NCI-H748 (cell line): ENCODE data around the gene CDYL.

Experiments
- DNase-seq: peaks from one replicate; lab custom pipeline; 2025; ENCODE audit not compliant: unreplicated experiment; lab: John Stamatoyannopoulos, UW

Gene CDYL

DNA sequence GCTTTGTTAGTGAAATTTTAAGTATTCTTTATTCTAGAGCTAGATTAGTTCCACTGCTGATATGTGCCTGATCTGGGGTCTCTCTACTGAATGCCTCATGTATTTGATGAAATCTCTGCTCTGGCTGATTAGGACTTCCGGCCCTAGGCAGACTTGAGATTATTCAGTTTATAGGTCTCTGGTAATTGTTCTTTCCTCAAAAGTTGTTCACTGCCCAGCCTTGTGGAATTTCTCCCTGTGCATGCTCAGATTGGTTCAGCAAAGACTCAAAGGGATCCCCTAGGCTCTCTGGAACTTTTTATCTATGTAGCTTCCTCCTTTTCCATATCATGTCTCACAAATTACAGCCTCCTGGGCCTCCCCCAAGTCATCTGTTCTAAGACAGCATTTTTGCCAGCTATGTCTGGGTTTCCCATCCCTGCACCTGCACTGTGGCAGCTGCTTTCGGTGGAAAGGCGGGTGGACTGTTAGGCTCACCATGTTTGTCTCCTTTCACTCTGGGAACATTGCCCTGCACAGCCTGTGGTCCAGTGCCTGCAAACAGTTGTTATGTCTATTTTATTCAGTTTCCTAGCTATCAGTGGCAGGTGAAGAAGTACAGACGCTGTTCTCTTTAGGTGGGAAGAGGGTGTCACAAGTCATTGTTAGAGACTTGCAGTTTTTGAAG is 154.0 kb downstream of the CDYL start:
- DNase-seq = no peak

DNA sequence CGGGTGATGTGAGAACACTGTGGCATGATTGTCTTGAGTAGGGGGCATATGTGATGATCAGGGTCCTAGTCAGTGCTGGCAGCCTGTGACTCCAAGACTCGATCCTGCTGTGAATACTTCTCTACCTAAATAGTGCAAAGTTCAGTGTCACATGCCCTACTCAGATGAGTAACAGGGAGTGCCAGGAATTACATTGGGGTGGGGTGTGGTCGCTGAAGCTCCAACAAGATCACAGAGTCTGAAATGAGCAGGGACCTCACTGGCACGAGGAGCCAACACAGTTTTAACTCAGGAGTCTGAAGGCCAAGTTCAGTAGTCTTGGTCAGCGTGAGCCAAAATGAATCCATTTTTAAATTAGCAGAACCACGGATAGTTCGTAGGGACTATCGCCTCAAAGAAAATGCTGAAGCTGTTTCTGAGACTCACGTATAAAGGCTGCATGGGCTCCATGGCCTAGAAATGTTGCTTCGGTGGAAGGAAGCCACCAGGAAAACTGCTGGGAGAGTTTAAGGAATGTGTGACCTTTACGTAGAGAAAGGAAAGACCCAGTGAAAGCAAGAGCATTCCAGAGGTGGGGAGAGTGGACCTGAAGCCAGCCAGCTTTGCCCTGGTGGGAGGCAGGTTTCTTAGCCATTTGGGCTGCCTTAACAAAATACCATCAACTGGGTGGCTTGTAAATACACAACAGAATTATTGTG is 155.5 kb downstream of the CDYL start:
- DNase-seq = no peak

DNA sequence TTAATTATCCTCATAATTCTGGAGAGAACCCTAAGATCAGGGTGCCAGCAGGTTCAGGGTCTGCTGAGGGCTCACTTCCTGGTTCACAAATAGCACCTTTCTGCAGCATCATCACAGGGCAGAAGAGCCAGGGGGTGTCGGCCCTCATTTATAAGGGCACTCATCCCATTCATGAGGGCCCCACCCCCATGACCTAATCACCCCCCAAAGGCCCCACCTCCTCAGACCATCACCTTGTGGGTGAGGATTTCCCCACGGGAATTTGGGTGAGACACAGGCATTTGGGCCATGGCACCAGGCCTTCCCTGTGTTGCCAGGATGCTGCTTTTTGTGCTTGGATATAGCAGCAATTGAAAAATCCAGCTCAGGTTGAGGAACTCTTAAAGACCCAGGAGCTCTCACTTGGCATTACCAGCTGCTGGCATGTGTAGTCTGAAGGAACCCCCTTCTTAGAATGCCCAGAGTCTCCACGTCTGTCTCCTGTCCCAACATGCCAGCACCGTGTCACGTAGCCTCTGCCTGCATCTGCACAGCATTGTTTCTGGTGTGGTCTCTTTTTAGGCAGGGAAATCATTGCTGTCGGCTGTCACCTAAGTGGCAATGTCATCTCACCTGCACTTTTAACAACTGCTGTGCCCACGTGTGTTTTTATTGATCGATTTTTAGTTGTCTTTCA is 156.2 kb downstream of the CDYL start:
- no peak for DNase-seq

DNA sequence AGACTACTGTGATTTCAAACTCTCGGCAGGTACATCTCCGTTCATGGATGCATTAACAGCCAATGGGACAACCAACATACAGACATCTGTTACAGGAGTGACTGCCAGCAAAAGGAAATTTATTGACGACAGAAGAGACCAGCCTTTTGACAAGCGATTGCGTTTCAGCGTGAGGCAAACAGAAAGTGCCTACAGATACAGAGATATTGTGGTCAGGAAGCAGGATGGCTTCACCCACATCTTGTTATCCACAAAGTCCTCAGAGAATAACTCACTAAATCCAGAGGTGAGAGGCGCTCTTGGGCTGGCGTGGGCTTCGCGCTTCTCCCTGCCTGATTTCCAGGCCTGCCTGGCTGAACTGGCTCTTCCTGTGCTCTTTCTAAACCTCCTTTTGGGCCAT is 159.3 kb downstream of the CDYL start:
- DNase-seq = no peak

DNA sequence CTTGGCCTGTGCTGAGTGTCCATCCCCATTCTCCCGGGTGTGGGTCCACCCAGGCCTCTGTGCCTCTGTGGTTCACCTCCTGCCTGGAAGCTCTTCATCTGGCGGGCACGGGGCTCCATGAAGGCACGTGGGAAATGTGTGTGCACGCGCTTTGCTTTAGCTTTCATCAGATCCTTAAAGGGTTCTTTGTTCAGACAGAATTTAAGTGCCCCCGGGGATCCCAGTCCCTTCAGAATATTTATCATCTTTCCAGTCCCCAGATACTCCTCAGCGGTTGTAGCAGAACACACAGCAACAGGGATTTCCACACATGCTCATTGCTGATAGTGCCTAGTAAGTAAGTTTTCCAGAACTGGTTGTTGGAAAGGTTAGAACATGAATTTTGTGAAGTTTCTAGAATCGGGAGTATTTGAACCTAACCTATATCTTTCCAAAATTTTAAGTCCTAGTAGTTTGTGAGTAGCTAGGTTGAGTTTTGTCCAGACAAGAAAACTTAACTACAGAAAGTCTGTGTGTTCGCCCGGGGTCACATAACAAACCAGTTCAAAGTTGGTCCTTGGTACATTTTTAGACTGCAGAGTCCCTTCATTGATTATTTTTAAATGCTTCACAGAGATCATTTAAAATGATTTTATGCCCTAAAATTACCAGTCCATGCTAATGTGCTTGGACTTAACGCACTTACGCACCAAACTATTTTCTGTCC is 159.9 kb downstream of the CDYL start:
- DNase-seq = no peak

DNA sequence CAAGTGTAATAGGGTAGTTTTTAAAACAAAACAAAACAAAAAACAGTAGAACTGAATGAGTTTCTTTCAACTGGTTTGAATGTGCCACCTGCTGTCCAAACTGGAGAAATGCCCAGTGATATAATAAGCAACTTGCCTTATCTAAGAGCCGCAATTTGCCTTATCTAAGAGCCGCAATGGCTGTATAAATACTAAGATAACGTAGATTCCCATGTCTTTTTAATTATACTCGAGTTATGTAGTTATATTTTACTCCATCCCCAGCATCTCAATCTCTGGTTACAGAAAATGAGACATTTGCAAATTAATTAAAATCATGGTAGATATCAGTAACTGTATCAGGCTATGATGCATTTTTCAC is 160.5 kb downstream of the CDYL start:
- DNase-seq = peak; percentile 49

DNA sequence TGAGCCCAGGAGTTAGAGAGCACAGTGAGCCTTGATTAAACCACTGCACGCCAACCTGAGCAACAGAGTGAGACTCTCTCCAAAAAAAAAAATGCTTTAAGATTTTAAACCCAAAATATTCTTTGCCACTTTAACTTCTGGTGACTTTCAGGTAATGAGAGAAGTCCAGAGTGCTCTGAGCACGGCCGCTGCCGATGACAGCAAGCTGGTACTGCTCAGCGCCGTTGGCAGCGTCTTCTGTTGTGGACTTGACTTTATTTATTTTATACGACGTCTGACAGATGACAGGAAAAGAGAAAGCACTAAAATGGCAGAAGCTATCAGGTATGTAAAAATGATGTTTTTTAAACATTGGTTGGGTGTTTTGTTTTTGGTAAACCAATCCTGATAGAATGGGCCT is 161.2 kb downstream of the CDYL start:
- no peak for DNase-seq

DNA sequence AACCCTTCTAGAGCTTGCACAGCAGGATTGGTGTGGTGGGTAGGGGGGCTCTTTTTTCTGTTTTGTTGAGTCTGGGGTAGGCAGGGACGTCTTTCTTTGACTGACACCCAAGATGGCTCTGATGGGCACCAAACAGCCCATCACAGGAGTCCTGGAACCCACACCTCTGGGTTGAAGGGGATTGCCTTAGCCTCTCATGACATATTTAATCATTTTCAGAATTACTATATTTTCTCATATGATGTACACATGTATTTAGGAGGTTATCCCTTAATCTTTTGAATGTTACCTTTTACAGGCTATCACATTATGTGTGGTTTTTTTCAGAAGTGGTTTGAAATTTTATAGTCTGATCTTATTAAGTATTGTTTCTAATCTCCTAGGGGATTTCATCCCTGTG is 163.0 kb downstream of the CDYL start:
- no peak for DNase-seq

DNA sequence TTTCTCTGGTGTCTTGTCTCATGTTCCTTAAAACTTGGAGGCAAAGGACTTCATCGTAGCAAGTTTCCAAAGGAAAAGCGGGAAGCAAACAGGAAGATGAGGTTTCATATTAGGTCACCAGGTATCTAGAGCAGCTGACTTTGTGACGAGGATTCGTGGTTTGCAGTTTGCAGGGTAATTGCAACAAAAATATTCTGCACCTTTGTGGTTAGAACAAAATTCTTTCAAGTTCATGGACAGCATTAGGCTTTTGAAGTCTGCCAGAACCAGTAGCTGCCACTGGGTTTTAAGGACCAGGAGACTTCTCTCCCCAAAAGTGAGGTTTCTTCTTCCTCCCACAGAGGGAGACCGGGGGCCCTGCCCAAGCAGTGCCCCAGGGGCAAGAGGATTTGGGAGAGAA is 164.2 kb downstream of the CDYL start:
- DNase-seq = no peak

DNA sequence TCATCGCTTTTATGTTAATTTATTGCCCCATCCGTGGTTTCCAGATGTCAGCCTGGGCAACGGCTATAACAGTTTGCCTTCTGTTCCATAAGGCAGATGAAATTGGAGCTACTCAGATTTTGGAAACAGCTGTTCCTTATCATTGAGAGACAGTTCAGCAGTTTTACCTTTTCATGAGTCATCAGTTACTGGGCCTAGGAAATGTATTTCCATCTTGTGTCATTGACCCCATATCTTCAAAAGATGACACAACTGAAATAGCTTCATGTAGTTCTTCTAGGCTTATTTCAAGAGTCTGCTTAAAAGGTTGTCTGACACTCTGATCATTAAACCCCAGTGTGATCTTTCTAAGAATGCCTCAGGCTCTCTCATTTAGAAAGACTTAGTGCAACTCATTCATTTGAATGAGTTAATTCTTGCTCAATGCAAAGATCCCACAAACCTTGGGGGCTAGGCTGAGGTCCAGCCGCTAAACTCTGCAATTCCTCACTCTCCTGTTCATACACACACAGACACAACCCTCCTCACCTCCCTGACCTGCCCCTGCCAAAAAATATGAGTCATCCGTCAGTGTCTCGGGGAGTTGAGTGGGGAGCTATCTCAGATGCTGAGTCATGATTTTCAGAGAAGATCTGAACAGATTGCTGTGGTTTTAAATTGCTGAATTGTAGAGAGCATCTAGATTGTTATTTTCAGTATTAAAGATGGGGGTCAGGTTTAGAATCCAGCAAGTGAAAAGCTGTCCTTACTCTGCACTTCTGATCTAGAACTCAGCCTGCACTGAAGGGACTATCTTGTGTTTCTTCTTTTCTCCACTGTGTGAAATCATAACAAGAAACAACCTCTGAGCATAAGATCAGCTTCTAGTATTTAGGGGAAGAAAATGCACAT is 165.8 kb downstream of the CDYL start:
- DNase-seq = no peak

DNA sequence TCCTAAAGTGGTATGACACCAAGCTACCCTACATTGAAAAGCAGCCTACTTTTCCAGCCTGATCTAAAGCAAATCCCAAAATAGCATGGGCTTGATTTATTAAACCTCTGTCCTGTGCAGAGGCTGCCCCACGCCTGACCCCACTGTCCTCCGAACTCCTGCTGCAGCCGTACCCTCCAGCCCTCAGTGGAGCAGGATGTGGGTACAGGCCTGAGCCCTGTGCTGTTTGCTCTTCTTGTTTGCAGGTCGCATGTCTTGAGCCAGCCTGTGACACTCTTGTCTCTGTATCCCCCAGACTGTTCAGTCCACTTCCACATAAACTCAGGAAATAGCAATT is 166.4 kb downstream of the CDYL start:
- DNase-seq = no peak

DNA sequence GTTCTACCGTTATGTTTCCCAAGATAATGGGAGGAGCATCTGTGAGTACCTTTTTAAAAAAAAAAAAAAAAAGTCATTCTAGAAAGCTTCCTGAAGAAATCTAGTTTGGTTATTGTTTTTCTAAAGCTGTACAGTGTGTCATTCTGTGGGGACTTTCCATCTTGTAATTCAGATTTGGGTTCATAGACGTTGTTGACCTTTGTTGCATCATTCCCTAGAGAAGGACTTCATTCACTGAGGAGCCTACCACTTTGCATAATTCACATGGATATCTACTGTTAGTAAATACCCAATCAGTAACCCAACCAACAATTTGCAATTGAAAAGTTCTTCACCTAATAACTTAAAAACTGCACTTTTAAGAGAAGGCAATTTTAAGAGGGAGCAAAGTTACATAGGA is 167.5 kb downstream of the CDYL start:
- DNase-seq = no peak

DNA sequence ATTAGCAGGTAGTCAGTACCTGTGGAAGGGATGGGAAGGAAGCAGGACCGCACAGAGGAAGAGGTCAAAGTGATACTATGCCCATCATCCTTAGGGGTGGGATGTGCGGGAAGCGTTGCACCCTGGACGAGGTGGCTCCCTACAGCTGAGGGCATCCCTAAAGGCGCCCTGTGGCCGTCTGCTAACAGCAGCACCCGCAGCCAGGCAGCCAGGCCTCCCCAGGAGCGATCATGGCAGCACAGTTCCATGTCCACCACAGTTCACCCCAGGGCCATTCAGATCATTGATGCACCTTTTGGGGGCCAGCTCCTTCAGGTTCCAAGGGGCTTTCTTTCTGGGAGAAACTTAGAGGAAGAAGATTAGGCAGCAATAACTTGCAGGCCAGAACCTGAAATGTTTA is 168.1 kb downstream of the CDYL start:
- DNase-seq = no peak

DNA sequence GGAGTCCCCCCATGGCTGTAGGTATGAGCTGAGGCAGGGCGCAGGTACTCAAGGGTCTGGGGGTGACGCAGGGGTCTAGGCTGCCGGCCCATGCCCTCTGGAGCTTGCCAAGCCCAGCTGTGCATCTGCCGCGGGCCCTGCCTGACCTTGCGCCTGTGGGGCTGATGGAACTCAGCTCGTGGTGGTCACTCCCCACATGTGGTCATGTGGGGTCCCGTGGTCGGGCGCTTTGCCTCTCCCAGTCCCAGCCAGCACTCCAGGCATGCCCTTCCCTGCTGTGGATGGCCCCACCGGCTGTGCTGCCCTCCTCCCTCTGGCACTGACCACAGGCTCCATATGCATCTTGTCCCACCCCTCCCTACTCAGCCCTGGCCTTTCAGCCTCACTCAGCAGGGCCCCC is 170.3 kb downstream of the CDYL start:
- DNase-seq = no peak

DNA sequence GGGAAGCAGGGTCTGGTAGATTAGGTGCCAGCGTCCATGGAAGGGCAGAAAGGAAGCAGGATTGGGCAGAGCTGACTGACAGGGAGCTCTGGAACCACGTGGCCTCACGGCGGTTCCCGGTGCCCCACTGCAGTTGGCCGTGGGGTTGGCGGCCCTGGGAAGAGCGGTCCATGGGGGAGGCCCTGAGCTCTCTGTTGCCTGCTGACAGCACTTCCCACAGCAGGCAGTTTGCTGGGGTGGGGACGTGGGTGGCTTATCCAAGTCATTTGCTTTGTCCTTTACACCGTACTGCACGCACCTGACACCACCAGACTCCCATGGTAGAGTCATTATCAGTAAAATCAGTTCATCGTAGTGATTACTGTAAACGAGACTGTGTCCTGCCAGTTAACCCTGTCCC is 171.5 kb downstream of the CDYL start:
- no peak for DNase-seq

DNA sequence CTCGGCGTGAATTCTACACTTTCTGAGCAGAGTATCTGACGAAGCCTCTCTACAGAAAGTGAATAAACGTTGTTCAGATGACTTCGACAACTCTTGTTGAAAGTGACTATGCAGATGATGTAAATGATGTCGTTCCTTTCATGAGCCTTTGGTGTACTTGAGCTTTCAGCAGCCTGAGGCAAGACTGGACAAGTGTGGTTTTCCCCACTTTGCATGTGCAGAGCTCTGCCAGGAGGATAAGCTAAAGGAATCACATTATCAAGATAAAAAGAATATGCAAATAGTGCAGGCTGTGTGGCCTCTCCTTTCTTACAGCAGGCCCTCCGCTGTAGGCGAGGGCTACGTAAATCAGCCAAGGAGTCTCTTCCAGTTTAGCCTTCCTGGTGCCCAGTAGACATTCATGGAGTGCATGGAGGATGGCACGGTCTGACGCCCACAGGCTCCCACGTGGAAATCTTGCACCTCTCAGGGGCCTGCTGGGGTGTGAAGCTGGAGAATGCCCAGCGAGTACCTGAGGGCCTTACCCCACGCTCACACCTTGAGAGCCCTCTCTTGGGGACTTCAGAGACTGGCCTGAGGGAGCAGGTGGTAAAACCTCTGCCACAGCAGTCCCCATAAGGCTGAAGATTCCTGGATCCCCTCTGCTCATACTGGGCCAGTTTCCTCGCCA is 172.7 kb downstream of the CDYL start:
- no peak for DNase-seq

DNA sequence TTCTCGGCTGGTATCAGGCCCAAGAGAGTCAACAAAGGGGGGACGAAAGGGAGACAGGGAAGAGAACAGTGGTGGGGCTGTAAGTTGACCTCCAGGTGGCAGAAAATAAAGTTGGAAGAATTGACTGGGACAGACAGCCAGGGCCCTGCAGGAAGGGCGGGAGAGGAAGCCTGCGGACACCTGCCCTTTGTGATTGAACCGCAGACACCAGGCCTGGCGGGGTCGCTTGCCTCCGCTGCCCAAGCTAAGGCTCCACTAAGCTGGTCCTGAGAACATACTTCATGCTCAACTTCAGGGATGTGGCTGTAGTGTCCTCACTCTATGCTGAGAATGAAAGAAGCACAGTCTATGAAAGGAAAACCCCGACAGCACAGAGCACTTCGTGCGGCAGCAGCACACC is 173.9 kb downstream of the CDYL start:
- no peak for DNase-seq

DNA sequence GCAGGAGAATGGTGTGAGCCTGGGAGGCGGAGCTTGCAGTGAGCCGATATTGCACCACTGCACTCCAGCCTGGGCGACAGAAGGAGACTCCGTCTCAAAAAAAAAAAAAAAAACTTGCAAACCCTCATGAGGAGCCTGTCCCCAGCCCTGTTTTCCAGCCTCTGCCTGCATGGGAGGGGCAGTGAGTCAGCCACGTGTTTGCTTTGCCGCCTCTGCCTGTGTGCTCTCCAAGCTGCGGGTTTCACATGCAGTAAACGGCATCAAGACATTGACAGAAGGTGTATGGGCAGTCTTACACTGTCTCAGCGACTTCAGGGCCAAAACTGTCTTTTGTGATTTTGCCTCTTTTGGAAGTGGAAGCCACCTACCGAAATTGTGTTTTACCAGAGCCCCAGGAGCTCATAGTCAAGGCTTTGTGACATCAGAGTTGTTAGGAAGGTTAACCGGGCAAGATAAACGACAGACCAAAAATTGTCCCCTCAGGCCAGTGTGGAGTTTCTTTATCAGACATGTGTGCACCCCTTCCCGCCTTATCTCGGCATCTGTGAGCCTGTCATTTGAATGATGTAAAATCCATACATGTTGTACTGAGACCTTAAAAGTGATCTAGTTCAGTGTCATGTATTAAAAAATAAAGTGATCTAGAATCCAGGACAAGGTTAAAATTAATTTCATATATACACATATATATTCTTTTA is 174.8 kb downstream of the CDYL start:
- no peak for DNase-seq

DNA sequence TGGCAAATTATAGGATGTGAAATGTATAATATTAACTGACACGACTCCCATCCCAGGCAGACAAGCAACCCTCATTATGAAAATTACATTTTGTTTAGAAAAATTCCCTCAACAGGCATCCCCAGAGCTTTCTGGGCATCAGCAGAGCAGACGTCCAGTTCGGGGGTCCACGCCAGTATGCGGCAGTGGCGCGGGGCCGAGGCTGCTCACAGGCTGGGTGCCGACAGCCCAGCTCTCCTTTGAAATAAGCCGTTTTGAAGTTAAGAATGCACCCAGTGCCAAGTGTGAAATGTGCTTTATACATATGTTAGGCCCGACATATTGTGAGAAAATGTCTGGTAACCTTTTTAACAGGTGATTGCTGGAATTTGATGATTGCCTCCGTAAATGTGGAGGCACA is 177.2 kb downstream of the CDYL start:
- no peak for DNase-seq

DNA sequence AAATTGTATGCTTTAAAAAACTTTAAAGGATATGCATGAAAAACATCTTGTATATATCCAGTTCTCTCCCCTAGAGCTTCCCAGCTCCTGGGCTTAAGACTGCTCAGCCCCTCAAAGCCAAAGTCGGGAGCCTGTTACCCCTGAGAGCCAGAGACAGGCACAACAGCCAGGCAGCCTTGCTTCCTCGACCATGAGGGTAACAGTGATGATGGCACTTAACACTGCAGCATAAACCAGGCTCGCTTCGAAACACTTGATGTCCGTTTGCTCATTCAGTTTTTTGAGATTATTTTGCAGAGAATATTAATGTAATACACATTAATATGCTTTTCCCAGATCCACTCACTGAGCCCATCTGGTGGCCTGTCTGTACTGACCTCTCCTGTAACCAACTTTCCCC is 180.4 kb downstream of the CDYL start:
- DNase-seq = no peak
